GM18498 (cell line): ENCODE results near the gene TMEM86A.
A peak's percentile ranks its signal among the peaks of the same experiment; 100 is the strongest.
"Not testable (repeated sequence)": the region's sequence is repeated elsewhere in the genome, so short reads cannot be mapped to it uniquely, and the experiment has no call there.

ENCODE experiments used
- ATAC-seq: cut with Tn5 transposase; IDR thresholded peaks from one replicate; pipeline ENCODE4 v1.9.1; 2021; ENCODE audit warnings: mild to moderate bottlenecking, moderate library complexity; ENCODE audit not compliant: unreplicated experiment

The TMEM86A gene, protein sequence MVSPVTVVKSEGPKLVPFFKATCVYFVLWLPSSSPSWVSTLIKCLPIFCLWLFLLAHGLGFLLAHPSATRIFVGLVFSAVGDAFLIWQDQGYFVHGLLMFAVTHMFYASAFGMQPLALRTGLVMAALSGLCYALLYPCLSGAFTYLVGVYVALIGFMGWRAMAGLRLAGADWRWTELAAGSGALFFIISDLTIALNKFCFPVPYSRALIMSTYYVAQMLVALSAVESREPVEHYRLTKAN

DNA sequence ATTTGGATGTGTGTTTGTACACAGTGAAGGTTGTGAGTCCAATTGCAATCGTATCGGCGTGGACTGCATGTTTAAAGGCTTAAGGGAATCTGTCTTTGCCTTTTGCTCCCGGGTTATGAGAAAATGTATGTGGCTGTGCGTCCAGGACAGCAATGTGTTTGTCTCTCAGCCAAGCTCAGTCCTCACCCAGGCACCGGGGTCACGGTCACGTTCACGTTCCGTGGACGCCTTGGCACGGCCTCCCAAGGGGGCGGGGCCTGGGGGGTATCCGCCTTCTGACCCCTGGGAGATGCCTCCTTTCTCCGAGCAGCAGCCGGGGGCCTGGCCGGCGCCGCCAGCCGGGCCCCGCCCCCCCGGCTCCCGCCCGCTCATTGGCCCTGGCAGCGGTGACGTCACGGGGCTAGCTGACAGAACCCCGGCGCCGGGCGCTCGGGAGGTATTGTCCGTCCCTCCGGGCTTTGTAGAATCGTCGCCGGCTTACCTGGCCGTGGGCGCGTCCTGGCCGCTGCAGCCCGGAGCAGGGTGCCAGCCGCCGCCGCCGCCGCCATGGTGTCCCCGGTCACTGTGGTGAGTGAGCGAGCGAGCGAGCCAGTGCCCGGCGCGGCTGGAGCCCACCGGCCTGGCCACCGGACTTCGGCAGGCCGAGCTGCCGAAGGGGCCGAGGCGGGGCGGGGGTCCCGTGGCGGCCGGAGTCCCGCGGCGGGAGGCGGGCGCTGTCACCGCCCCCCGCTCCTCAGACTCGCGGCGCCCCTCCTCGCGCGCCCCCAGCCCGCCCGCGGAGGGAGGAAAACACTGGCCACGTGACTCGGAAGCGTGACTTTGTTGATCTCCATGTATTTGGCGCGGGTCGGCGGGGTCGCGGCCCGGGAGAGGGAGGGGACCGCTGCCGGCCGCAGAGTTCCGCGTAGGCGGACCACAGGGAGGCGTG, at the start of gene TMEM86A:
Gene TMEM86A, plus strand, starts transcription at position 439 of the 928 bp plus-strand sequence. Its CDS starts 108 bp downstream, at position 547.
- peak; percentile 96 for ATAC-seq

DNA sequence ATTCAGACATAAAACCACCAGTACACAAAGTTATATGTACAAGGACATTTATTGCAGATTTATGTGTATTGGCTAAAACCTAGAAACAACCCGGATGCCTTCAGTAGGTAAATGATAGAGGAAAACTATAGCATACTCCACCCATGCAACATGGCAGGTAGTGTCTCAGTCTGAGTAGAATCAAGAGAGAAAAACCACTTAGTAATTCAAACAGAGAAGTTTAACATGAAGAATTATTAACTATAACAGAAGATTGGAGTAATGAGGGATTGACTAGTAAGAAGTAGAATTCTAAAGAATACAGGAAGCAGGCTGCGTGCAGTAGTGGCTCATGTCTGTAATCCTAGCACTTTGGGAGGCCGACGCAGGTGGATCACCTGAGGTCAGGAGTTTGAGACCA, 48.2 kb upstream of the TMEM86A start:
- ATAC-seq, result no peak

DNA sequence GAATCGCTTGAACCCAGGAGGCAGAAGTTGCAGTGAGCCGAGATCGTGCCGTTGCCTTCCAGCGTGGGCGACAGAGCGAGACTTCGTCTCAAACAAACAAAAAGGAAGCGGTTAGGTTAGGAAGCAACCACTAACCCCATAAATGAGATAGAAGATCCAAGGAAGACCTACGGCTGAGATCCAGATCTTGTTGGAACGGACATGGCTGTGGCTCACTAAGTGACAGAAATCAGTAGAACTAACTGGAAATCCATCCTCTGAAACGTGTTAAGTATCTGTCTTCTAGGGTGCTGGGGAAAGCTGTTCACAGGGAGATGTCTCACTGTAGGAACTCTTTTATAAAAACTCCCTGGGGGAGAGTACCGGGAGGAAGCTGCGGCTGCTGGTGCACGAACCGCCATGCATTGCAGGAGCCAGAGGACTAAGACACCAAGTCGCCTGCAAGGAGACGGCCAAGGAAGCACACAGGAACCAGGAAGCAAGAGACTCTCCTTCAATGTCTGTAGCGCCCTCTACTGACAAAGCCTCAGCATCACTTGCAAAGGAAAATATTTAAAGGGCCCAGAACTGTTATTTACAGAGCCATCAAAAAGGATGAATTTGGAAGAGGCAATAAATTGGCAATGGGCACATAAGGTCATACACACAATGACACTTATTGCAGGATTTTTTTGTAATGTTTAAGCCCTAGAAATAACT, 47.6 kb upstream of the TMEM86A start:
- no peak for ATAC-seq

DNA sequence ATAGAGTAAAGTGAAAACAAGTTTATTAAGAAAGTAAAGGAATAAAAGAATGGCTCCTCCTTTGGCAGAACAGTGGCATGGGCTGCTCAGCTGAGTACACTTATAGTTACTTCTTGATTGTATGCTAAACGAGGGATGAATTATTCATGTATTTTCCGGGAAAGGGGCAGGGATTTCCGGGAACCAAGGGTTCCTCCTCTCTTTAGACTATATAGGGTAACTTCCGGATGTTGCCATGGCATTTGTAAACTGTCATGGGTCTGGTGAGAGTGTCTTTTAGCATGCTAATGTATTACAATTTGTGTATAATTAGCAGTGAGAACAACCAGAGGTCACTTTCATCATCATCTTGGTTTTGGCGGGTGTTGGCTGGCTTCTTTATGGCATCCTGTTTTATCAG, 40.9 kb upstream of the TMEM86A start:
- ATAC-seq, result no peak

DNA sequence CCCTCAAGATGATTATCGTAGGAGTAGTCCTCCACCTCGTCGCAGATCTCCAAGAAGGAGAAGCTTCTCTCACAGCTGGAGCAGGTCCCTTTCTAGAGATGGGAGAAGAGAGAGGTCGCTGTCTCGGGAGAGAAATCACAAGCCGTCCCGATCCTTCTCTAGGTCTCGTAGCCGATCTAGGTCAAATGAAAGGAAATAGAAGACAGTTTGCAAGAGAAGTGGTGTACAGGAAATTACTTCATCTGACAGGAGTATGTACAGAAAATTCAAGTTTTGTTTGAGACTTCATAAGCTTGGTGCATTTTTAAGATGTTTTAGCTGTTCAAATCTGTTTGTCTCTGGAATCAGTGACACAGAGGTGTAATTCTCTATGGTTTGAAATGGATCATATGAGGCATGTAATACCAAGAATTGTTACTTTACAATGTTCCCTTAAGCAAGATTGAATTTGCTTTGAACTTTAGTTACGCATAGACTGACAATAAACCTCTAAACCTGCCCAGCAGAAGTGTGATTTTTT, 33.2 kb upstream of the TMEM86A start:
- not testable (repeated sequence) for ATAC-seq

DNA sequence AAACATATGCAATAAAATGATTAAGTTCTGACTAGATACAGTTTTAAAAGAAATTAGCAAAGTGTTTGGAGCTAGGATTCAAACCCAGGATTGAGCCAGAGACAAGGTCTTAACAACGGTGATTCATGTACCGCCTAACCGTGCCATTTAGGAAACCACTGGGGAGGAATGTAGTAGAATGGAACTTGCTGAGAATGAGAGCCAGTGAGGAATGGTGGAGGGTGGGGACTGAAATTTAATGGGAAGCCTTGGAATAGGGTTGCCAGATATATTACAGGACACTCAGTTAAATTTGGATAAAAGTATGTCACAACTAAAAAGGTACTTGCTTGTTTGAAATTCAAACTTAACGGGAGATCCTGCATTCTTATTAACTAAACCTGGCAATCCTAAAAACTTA, 30.4 kb upstream of the TMEM86A start:
- ATAC-seq, result no peak

DNA sequence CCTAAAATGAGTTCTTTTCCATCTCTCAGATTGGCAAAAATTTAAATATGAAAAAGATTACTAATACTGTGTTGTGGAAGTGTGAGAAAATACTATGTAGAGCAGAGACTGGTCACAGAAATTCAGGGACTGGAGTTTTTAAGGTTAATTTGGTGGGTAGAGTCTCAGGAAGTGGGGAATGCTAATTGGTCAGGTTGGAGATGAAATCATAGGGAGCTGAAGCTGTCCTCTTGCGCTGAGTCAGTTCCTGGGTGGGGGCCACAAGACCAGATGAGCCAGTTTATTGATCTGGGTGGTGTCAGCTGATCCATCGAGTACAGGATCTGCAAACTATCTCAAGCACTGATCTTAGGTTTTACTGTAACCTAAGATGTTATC, 29.4 kb upstream of the TMEM86A start:
- ATAC-seq, result no peak

DNA sequence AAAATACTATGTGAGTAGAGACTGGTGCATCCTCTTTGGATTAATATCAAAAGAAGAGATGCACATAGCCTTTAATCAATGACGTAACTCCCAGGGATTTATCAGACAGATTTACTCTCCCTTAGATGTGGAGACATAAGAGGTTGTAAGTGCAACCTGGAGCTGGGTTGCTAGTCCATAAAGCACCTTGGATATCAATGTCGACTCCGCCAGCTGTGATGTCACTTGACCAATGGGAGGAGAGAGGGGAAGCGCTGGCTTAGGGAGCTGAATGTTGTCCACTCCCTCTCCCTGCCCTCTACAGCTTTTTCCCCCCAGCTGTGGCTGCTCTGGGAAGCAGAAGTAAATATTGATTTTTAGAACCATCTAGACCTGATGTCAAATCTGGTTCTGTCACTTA, 28.9 kb upstream of the TMEM86A start:
- no peak for ATAC-seq

DNA sequence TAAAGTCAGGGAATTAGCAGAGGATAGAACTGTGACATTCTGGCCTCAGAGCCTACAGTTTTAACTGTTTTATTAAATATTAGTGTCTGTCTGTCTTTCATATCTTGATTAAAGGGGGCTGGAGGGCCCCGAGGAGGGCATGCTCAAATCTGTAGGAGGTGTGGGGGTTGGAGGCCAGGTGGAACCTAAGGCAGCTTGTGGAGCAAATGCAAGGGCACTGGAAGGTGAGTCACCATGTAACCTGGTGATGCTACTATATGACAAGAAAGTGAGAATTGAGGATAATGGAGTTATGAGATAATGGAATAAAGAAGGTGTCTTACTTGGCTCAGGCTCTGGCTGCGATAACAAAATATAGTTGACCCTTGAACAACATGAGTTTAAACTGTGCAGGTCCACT, 27.3 kb upstream of the TMEM86A start:
- ATAC-seq, result no peak

DNA sequence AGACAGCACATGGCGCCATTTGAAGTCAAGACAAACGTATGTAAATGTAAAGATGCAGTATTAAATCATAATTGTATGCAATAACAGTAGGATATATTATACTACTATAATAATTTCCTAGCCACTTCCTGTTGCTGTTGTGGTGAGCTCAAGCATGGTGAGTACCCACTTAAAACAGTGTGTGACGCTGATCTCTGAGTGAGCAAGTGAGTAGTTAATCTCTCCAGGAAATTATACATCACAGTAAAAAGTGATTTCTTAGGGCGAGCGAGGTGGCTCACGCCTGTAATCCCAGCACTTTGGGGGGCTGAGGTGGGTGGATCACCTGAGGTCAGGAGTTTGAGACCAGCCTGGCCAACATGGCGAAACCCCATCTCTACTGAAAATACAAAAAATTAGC, 26.4 kb upstream of the TMEM86A start:
- not testable (repeated sequence) for ATAC-seq

DNA sequence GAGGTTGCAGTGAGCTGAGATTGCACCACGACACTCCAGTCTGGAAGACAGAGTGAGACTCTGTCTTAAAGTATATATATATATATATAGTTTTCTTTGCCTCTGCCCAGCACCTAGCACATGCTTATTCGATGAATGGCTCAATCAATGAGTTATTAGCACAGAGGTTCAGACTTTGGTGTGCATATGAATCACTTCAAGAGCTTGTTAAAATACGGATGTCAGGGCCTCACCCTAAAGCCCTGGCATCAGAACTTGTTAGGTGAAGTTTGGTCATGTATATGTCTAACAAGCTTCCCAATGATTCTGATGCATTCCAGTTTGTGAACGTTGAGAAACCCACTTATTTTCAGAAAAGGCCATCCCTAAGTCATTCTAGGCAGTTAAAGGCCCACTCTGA, 21.8 kb upstream of the TMEM86A start:
- no peak for ATAC-seq

DNA sequence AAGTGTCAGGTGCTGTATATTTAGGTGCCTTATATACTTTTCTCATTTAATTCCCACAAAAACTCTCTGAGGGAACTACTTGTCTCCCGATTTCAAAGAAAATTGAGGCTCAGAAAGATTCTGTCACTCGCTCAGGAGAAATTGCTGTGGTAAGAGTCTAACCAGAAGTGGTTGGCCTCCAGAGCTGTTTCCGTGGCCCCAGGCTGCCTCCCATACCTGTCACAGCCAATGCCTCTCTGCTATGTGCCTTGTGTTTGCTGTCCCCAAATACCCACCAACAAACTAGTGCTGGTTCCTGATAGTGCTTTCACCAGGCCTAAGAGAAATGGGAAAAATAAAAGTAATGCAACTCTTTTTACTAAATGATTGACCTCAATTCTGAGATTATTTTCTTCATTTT, 21.0 kb upstream of the TMEM86A start:
- no peak for ATAC-seq

DNA sequence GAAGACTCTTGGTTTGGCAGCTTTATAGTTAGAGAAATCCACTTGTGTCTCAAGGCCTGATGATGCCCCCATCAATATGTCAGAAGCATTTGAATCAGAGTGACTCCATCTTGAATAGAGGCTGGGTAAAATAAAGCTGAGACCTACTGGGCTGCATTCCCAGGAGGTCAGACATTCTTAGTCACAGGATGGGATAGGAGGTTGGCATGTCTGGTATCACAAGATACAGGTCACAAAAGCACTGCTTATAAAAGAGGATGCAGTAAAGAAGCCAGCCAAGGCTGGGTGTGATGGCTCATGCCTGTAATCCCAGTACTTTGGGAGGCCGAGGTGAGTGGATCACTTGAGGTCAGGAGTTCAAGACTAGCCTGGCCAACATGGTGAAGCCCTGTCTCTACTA, 16.6 kb upstream of the TMEM86A start:
- not testable (repeated sequence) for ATAC-seq

DNA sequence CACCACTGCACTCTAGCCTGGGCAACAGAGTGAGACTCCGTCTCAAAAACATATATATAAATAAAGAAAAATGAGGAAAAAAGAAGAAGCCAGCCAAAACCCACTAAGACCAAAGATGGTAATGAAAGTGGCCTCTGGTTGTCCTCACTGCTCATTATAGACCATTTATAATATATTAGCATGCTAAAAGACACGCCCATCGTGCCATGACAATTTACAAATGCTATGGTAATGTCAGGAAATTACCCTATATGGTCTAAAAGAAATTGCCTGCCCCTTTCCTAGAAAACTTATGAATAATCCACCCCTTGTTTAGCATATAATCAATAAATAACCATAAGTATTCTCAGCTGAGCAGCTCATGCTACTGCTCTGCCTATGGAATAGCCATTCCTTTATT, 16.1 kb upstream of the TMEM86A start:
- ATAC-seq, result no peak

DNA sequence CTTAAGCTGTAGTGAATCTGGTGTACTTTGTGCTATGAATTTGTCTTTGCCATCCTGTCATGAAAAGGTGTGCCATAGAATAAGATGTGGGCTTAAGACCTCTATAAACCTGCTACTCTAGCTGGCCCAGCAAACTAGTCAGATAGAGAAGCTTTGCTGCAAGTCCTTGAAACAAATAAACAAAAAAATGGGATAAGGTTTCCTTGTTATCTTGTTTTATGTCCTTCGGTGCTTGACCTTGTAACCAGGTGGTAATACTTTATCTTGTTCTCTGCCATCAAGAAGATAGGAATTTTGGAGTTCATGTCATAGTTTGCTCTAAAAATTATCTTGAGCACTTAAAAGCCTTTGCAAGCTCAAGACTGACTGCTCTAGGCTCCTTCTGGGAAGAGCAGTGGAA, 14.3 kb upstream of the TMEM86A start:
- no peak for ATAC-seq

DNA sequence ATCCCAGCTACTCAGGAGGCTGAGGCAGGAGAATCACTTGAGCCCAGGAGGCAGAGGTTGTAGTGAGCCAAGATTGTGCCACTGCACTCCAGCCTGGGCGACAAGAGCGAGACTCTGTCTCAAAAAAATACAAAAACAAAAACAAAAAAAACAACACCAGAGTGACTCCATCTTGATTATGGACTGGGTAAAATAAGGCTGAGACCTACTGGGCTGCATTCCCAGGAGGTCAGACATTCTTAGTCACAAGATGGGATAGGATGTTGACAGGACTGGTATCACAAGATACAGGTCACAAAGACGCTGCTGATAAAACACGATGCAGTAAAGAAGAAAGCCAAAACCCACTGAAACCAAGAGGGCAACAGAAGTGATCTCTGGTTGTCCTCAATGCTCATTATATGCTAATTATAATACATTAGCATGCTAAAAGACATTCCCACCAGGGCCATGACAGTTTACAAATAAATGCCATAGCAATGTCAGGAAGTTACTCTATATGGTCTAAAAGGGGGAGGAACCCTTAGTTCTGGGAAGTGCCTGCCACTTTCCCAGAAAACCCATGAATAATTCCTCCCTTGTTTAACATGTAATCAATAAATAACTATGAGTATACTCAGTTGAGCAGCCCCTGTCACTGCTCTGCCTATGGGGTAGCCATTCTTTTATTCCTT, 7.0 kb upstream of the TMEM86A start:
- ATAC-seq, result not testable (repeated sequence)

DNA sequence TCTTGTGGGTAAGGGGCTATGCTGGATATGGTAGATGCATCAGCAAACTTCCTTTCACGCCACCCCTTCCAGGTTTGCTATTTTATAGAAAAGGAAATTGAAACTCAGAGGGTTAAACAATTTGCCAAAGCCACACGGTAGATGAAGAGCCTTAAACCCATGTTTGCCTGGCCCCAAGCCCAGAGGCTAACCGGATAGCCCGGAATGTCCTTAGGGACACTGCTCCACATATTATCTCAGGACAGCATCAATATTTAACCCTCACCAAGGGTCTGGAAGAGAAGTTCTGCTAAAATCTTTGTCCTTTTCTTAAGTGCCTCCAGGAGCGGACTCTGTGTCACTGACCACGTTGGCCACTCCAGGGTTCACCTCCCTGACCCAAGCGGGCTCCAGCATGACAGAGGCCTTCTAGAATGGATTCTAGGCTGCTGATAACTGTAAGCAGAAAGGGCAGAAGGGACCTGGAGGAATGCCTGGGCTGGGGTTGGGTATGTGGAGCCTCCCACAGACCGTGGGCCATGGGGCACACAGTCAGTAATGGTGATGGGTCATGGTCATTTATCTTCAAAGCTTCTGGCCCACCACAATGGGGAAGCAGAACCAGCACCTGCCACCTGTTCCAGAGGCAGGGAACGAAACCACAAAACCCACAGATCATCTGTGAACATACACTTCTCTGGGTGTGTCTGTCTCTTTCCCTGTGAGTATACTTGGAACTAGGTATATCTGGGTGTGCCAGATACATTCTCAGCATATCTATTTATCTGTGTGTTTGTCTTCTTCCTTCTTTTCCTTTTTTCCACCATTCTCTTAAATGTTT, 5.4 kb upstream of the TMEM86A start:
- no peak for ATAC-seq

DNA sequence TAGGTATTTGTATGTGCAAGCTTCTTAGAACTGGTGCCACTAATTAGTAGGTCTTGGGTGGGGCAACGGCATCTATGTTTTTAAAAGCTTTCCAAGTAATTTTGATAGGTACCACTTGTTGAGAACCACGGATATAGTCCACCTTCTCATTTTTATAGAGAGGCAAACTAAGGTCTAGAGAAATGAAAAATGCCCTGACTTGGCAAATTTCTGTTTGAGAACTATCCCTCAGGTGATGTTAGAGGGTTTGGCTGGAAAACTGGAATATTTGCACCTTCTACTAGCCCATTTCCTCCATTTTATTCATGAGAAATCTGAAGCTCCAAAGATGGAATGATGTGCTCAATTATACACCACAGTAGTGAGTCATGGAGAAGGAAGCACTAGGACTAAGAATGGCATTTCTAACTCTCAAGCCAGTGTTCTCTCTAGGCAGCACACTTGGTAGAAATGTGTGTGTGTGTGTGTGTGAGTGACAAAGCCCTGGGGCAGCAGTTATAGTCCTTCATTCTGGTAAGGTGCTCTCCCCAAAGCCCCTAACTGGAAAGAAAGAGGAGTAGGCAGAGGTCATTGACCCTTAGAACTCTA, 1.8 kb upstream of the TMEM86A start:
- ATAC-seq, result no peak

DNA sequence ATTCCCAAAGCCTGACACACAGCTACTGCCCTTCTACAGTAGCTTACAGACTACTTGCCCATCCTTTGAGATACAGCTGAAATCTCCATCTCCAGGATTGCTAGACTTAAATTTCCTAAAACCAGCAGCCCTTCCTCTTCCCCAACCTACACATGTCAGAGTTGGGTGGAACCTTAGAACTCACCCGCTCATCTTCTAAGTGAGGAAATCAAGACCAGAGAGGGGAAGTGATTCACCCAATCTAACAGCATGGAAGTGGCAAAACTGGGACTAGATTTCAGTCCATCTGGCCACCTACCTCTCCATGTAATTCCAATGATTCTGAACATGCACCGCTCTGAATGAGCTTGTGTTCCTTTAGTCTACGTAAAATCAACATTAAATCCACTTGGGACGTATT, 1.0 kb upstream of the TMEM86A start:
- ATAC-seq, result no peak

DNA sequence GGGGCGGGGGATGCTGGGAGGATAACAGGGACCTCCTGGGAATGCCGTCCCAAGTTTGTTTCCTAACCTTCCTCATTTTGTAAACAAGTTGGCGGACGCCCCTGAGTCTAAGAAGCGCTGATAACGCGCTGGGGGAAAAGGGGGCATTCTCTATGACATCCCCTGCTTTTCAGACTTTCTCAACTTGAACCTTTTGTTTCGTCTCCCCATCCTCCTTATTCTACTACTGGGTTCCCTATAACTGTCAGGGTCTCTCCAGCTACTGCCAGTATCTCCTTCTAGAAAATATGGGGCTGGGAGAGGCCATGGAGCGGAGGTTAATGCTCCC, 654 bp downstream of the TMEM86A start:
- ATAC-seq, result no peak
